Brain microvascular endothelial cell (primary cell): ENCODE measurements around the gene WSCD1.

Experiments
- DNase-seq: peaks from one replicate; pipeline ENCODE4 v3.0.0-alpha.2; 2020
- H3K27ac ChIP-seq: fragments of 250-450 bp; sonication (Bioruptor Pico); 2 replicates; pipeline ENCODE4 v1.5.1; 2020; ENCODE audit warnings: mild to moderate bottlenecking, moderate library complexity
- H3K27me3 ChIP-seq: fragments of 250-450 bp; sonication (Bioruptor Pico); replicated peaks from 2 replicates; pipeline ENCODE4 v1.5.1; 2020; ENCODE audit warnings: mild to moderate bottlenecking
- H3K36me3 ChIP-seq: fragments of 250-450 bp; sonication (Bioruptor Pico); replicated peaks from 2 replicates; pipeline ENCODE4 v1.5.1; 2020; ENCODE audit warnings: mild to moderate bottlenecking
- H3K4me3 ChIP-seq: 2 replicates; pipeline ENCODE4 v1.5.1; 2011; ENCODE audit warnings: low read depth, mild to moderate bottlenecking, control low read depth, low read length, moderate library complexity
- in situ Hi-C: cut with HindIII; loops from 2 replicates; pipeline ENCODE4 v1.10.0; 2017; ENCODE audit warnings: low sequenced_read_pairs, low pct_ligation_motif_present
- TF ChIP-seq, protein P1 (sequence below): IDR thresholded peaks from 2 replicates; pipeline ENCODE4 v1.5.1; 2011; ENCODE audit warnings: low read depth, mild to moderate bottlenecking, moderate library complexity, low read length, control low read depth, inconsistent platforms; ENCODE audit errors: missing control alignments

WSCD1 gene

DNA sequence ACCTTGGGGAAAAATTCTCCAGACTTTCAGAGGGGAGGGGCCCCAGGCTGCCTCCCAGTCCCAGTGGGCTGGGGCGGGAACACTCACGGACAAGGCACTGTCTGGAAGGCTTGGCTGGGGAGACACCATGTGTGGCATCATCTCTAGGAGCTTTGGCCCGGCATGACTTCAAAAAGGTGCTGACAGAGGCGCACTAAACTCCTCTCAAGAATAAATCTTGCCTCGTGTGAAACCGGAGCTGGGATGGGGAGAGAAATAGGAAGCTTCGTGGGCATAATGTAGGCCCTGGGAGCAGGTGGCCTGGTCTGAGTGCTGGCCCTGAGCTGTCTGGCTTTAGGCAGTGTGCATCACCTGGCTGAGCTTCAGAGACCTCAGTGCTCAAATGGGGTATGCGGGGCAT is 5.7 kb downstream of the WSCD1 start:
- no peak overlapping the region for H3K27ac ChIP-seq
- TF ChIP-seq, protein P1, sequence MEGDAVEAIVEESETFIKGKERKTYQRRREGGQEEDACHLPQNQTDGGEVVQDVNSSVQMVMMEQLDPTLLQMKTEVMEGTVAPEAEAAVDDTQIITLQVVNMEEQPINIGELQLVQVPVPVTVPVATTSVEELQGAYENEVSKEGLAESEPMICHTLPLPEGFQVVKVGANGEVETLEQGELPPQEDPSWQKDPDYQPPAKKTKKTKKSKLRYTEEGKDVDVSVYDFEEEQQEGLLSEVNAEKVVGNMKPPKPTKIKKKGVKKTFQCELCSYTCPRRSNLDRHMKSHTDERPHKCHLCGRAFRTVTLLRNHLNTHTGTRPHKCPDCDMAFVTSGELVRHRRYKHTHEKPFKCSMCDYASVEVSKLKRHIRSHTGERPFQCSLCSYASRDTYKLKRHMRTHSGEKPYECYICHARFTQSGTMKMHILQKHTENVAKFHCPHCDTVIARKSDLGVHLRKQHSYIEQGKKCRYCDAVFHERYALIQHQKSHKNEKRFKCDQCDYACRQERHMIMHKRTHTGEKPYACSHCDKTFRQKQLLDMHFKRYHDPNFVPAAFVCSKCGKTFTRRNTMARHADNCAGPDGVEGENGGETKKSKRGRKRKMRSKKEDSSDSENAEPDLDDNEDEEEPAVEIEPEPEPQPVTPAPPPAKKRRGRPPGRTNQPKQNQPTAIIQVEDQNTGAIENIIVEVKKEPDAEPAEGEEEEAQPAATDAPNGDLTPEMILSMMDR = no peak
- no peak overlapping the region for H3K4me3 ChIP-seq
- in situ Hi-C loops = no loop called here
- H3K36me3 ChIP-seq = no peaks in the 10 kb centered on the region
- H3K27me3 ChIP-seq = peaks cover 8% of the 10 kb centered on the region
- DNase-seq = no peak

DNA sequence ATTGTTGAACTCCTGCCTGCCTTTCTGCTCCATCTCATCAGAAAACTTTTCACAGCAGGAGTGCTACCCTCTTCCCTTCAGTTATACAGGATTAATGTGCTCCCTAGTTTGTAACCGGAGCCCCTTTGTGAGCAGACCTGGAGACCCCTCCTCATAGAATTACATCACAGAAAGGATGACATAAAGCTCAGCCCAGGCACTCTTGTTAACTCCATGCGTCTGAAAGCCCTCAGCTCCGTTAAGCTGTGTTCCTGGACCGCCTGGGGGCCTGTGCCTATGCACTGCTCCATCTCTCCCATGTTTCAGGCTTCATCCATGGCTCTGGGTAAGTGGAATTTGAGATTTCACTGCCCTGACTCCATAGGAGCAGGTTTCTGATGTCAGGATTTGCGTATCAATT is 7.6 kb downstream of the WSCD1 start:
- Histone ChIP-seq H3K27ac (no peak overlapping the region), H3K27me3 (no peaks in the 10 kb centered on the region), H3K4me3 (no peak overlapping the region), H3K36me3 (no peaks in the 10 kb centered on the region)
- in situ Hi-C loops = no loop called here
- TF ChIP-seq, protein P1 = no peak
- DNase-seq = no peak

DNA sequence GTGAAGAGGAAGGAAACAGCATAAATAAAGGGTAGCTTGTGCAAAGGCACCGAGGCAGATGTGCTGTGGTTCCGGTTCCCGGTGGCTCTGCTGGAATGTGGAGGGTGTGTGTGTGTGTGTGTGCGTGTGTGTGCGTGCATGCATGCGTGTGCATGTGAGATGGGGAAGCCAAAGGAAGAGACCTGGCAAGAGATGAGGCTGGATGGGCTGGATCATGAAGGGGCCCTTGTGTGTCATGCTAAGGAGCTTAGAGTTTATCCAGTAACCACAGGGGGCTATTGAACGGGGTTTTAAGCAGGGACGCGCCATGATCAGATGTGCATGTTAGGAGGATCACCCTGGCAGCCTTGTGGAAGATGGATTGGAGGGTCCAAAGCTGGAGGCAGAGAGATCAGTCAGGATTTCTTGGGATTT is 8.3 kb downstream of the WSCD1 start:
- Histone ChIP-seq H3K4me3 (no peak overlapping the region), H3K27me3 (no peaks in the 10 kb centered on the region), H3K27ac (no peak overlapping the region), H3K36me3 (no peaks in the 10 kb centered on the region)
- no peak for DNase-seq
- TF ChIP-seq, protein P1 = no peak
- in situ Hi-C loops = no loop called here

DNA sequence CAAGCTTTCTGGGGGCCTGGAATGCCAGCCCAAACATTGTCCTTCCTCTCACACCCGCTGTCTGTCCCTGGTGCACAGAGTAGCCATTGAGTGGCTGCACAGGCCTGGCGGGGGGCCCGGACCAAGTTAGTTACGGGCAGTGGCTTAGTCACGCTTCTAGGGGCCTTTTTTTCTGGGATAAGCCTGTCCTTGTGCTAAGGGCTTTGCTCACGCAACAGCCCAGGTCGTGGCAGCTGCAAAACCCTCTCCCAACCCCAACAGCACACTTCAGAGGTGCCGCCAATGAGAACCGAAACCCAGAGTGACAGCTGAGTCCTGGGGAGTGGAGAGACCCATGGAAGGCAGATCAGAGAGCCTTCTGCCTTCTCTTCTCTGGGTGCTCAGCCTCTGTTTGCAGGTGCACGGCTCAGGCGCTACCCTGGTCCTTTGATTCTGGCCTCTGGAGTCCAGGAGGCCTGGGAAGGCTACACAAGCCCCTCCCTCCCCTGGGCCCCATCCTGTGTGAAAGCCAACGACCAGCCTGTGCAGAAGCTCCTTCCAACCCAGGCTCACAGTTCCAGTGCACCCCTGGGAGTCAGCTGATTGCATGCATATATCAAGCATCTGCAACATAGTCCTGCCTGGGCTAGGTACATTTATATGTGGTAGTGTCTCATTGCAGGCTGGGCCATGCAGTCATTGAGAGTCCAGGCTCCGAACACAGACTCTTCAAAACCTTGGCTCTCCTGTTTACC is 9.1 kb downstream of the WSCD1 start:
- Histone ChIP-seq H3K4me3 (no peak overlapping the region), H3K36me3 (no peaks in the 10 kb centered on the region), H3K27me3 (no peaks in the 10 kb centered on the region), H3K27ac (no peak overlapping the region)
- in situ Hi-C loops = no loop called here
- no peak for DNase-seq
- TF ChIP-seq, protein P1 = no peak

DNA sequence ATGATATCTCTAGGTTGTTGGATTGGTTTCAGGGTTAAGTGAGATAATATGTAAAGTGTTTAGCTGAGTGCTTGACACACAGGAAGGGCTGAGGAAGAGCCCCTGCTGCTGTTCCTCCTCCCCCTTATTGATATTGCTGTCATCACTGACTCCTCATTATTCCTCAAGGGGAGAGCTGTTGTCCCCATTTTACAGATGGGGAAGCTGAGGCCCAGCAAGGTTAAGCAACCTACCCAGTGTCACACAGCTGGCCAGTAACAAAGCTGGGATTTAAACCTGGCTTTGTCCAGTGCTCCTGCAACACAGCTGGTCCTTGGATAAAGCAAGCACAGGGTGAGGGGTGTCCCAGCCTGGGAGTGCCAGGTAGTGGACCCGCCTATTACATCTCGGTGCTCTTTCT is 9.8 kb downstream of the WSCD1 start:
- TF ChIP-seq, protein P1 = no peak
- Histone ChIP-seq H3K27me3 (no peaks in the 10 kb centered on the region), H3K36me3 (no peaks in the 10 kb centered on the region), H3K4me3 (no peak overlapping the region), H3K27ac (no peak overlapping the region)
- no peak for DNase-seq
- in situ Hi-C loops = no loop called here
